Activated CD4-positive, alpha-beta T cell treated with anti-CD3 and anti-CD28 coated beads, Interleukin-2, amount 10 ng/mL, durations not matched to agents 7 days and 5 days (primary cell): ENCODE measurements around the gene ATP13A4. TPM values are rescaled to one million over a fixed set of nuclear protein-coding genes. Genes with fewer than 3 reads are reported as not detected.

ENCODE experiments used
- total RNA-seq, 2 experiments: library from RNA; stranded (reverse); gene quantifications; one replicate each; pipeline ENCODE4 v1.2.3, GENCODE V29; 2021

The ATP13A4 gene
- total RNA-seq, 2 experiments from 2014 or later = 1.1 to 1.6 TPM

Other genes starting within 250 kb of the ATP13A4 start
- not detected for gene ATP13A5, start 176.1 kb downstream of the ATP13A4 start, total RNA-seq
- gene OPA1, start 38.3 kb upstream of the ATP13A4 start, total RNA-seq = 10 to 100 TPM; 58.8 to 62.7 TPM